HUES48 (cell line): ENCODE results near the gene DEXI.
"Not testable (repeated sequence)": the region's sequence is repeated elsewhere in the genome, so short reads cannot be mapped to it uniquely, and the experiment has no call there.

Source experiments
- H3K27ac ChIP-seq: one replicate; pipeline ENCODE4 v1.7.0; 2013; ENCODE audit warnings: low read depth, low read length, inconsistent platforms
- H3K27me3 ChIP-seq: 2 replicates; pipeline ENCODE4 v1.6.1; 2013; ENCODE audit warnings: mild to moderate bottlenecking, low read length; ENCODE audit not compliant: control insufficient read depth, insufficient read depth
- H3K36me3 ChIP-seq: 2 replicates; pipeline ENCODE4 v1.6.1; 2013; ENCODE audit warnings: low read length; ENCODE audit not compliant: control insufficient read depth, insufficient read depth
- H3K4me1 ChIP-seq: 2 replicates; pipeline ENCODE4 v1.6.1; 2013; ENCODE audit warnings: mild to moderate bottlenecking, low read length; ENCODE audit not compliant: control insufficient read depth, insufficient read depth
- H3K4me3 ChIP-seq: 2 replicates; pipeline ENCODE4 v1.5.1; 2013; ENCODE audit warnings: mild to moderate bottlenecking, low read depth, low read length
- H3K9ac ChIP-seq: 2 replicates; pipeline ENCODE4 v1.6.1; 2013; ENCODE audit warnings: mild to moderate bottlenecking, low read depth, low read length, moderate library complexity
- H3K9me3 ChIP-seq: 2 replicates; pipeline ENCODE4 v1.6.1; 2013; ENCODE audit warnings: low read length; ENCODE audit not compliant: control insufficient read depth, insufficient read depth

Gene DEXI

DNA sequence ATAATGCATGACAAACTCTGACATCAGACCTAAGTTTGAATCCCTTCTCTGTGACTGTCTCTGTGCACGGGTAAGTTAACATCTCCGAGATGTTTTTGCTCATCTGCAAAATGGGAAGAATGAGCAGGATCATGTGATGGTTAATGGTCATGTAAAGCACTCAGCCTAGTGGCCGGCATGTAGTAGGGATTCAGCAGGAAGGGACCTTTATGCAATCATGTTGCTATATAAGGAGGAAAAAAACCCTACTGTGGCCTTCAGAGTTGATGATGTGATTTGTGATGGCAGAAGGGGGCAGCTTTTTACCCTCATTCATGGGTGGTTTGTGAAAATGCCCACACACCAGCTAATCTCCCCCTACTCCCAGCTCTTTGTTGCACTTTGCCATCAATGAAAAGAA, 26.2 kb upstream of the DEXI start:
- H3K27ac ChIP-seq = no peak overlapping the region
- no peaks in the 10 kb centered on the region for H3K9me3 ChIP-seq
- peaks cover 22% of the 10 kb centered on the region for H3K36me3 ChIP-seq
- H3K27me3 ChIP-seq = no peaks in the 10 kb centered on the region
- no peak overlapping the region for H3K9ac ChIP-seq
- H3K4me3 ChIP-seq = no peak overlapping the region
- H3K4me1 ChIP-seq = peaks cover 7% of the 10 kb centered on the region; the same call in 1 of the 2 replicates

DNA sequence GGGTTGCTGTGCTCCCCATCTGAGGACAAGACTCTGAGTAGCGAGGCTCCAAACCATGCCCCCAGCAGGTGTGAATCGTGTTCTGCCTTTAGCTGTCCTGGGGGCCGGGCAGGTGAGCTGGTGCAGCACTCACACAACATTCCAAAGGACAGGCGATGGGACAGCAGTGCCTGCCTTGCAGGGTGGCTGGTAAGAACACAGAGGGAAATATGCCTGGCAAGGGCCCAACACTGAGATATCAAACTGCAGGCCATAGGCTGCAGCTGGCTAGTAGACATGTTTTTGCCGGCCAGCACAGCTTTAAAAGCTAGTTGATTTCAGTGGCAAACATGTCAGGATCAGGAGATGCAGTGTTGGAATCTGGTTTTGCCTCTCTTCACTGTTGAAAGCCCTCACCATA, 25.7 kb upstream of the DEXI start:
- Histone ChIP-seq H3K4me1 (peaks cover 7% of the 10 kb centered on the region; the same call in 1 of the 2 replicates), H3K27me3 (no peaks in the 10 kb centered on the region), H3K9me3 (no peaks in the 10 kb centered on the region), H3K4me3 (no peak overlapping the region), H3K9ac (no peak overlapping the region), H3K36me3 (peaks cover 23% of the 10 kb centered on the region), H3K27ac (no peak overlapping the region)

DNA sequence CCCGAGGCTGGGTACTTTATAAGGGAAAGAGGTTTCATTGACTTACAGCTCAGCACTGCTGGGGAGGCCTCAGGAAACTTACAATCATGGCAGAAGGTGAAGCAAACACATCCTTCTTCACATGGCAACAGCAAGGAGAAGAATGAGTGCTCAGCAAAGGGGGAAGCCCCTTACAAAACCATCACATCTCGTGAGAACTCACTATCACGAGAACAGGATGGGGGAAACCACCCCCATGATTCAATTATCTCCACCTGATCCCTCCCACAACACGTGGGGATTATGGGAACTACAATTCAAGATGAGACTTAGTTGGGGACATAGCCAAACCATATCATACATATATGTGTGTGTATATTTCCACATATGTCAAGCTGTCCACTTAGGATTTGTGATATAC, 24.3 kb upstream of the DEXI start:
- H3K27me3 ChIP-seq, H3K9ac ChIP-seq, H3K9me3 ChIP-seq, H3K4me3 ChIP-seq, H3K4me1 ChIP-seq, H3K27ac ChIP-seq: not testable (repeated sequence)
- H3K36me3 ChIP-seq = peaks cover 27% of the 10 kb centered on the region; the same call in 1 of the 2 replicates

DNA sequence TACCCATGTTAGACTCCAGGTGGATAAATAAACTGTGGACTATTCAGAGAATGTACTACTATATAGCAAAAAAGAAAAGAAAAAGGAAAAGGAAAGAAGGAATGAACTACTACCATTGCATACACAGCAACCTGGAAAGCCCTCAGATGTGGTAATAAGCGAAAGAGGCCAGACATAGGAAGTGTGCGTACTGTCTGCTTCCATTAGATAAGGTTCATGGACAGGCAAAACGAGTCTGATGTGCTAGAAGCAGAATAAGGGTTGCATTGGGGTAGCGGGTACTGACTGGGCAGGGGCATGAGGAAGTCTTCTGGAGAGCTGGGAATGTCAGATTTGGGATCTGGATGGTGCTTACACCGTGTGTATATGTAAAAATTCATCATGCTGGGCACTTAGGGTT, 23.9 kb upstream of the DEXI start:
- Histone ChIP-seq H3K4me3 (no peak overlapping the region), H3K27ac (no peak overlapping the region), H3K9me3 (no peaks in the 10 kb centered on the region), H3K27me3 (no peaks in the 10 kb centered on the region), H3K4me1 (peaks cover 3% of the 10 kb centered on the region; the same call in 1 of the 2 replicates), H3K9ac (no peak overlapping the region), H3K36me3 (peaks cover 27% of the 10 kb centered on the region; the same call in 1 of the 2 replicates)

DNA sequence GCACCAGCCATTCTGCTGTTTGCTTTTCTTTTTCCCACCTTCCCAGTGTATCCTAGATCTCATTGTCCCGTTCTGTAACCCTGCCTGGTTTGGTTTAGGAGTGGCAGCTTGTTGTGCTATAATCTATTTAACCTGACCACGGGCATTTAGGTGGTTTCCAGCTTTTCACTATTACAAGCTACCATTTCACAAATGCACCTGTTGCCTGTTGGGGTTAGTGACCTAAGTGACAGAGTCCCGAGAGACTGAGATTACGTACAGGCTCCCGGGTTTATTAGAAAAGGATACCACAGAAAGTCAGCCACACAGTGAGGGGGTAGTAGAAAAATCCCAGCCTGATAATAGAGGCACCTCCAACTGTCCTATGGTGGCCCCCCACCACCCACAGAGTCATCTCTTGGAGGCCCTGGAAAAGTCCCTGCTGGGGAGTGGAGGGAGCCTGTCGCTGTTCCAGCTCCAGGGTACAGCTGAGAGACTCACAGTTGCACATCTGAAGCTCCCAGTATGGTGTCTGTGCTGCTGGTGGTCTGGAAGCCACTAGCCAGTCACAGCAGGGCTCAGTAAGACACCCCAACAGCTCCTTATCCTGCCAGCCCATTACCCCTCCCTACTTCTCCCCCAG, 23.3 kb upstream of the DEXI start:
- Histone ChIP-seq H3K36me3 (peaks cover 27% of the 10 kb centered on the region; the same call in 1 of the 2 replicates), H3K9me3 (no peaks in the 10 kb centered on the region), H3K27ac (no peak overlapping the region), H3K4me1 (peaks cover 3% of the 10 kb centered on the region; the same call in 1 of the 2 replicates), H3K4me3 (no peak overlapping the region), H3K27me3 (no peaks in the 10 kb centered on the region), H3K9ac (no peak overlapping the region)

DNA sequence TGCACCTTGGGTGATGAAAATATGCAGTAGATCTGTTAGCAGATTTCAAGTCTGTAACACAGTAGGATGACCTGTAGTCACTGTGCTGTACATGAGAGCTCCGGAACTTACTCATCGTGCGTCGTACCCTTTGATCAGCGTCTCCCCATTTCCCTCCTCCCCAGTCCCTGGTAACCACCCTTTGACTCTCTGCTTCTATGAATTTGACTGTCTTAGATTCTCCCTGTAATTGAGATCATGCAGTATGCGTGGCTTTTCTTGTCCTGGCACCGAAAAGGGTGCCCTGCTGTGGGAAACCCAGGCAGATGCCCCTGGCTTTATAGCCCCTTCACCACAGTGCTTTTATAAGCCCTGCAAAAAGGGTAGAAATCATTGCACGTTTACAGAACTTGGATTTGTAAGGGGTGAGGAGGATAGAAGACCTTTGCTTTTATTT, 22.6 kb upstream of the DEXI start:
- no peak overlapping the region for H3K9ac ChIP-seq
- H3K27ac ChIP-seq = no peak overlapping the region
- H3K4me3 ChIP-seq = no peak overlapping the region
- peaks cover 22% of the 10 kb centered on the region; the same call in 1 of the 2 replicates for H3K36me3 ChIP-seq
- no peaks in the 10 kb centered on the region for H3K27me3 ChIP-seq
- peaks cover 3% of the 10 kb centered on the region; the same call in 1 of the 2 replicates for H3K4me1 ChIP-seq
- no peaks in the 10 kb centered on the region for H3K9me3 ChIP-seq

DNA sequence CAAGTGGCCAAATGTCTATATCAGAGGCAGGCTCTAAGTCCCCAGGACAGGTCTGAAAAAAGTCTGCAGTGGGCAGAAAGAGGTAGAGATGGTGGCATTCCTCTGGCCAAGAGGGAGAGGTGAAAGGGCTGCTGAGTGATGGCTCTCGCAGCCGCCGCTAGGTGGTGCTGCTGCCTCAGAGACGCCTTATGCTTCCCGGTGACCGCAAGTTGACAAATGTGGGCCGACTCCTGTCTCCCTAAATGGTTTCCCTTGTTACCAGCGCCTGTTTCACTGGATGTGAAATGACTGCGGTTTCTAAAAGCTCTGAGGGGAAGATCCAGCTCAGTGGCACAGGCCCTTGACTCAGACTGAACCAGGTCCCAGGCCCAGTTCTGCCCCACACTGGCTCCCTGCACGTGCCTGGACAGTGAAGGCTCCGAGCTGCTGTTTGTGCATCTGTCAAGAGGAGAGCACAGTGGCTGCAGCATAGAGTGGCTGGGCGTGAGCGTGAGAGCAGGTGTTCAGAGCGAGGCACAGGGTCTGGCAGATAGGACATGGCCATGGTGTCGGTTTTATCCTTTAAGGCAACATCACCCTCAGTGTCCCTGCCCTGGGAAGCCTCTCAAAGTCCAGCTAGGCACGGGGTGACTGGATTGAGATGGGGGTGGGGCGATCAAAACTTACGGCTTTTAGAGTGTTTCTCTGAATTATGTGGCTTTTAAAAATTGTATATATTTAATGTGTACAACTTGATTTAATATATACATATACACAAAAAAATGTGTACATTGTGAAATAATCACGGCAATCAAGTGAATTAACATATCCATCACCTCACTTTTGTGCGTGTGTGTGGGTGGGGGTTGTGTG, 22.0 kb upstream of the DEXI start:
- Histone ChIP-seq H3K9ac (no peak overlapping the region), H3K36me3 (peaks cover 18% of the 10 kb centered on the region; the same call in 1 of the 2 replicates), H3K4me1 (peaks cover 3% of the 10 kb centered on the region; the same call in 1 of the 2 replicates), H3K9me3 (no peaks in the 10 kb centered on the region), H3K4me3 (no peak overlapping the region), H3K27me3 (no peaks in the 10 kb centered on the region), H3K27ac (no peak overlapping the region)

DNA sequence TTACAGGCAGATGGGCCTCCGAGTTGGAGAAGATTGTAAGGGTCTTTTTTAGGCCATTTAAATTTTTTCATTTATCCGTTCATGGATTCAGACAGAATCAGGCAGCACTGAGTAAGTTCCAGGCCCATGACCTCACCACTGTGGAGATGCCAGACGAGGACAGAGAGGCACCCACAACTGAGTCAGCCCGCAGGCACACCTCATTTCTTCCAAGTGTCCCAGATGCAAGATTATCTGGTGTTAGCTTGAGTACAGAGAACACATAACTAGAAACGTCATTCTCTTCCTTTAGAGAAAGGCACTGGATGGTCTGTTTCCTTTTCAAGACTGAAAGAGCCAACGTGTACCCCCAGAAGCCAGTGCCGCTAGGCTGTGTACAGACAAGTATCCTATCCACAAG, 19.0 kb upstream of the DEXI start:
- H3K9ac ChIP-seq = no peak overlapping the region
- no peak overlapping the region for H3K4me3 ChIP-seq
- no peaks in the 10 kb centered on the region for H3K9me3 ChIP-seq
- peaks cover 18% of the 10 kb centered on the region; the same call in 1 of the 2 replicates for H3K36me3 ChIP-seq
- H3K4me1 ChIP-seq = peaks cover 3% of the 10 kb centered on the region; the same call in 1 of the 2 replicates
- H3K27me3 ChIP-seq = no peaks in the 10 kb centered on the region
- no peak overlapping the region for H3K27ac ChIP-seq

DNA sequence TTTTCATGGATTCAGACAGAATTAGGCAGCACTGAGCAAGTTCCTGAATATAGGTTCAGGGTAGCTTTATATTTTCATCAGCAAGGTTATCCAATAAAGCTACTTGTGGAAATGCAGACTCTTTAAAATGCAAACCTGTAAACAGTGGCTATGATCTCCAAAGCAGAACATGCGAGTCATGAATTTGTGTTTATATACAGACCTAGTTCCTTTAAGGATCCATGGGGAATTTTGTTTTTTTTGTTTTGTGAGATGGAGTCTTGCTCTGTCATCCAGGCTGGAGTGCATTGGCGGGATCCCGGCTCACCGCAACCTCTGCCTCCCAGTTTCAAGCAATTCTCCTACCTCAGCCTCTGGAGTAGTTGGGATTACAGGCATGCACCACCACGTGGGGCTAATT, 16.9 kb upstream of the DEXI start:
- Histone ChIP-seq H3K9ac (no peak overlapping the region), H3K27me3 (no peaks in the 10 kb centered on the region), H3K27ac (no peak overlapping the region), H3K4me3 (no peak overlapping the region), H3K36me3 (peaks cover 15% of the 10 kb centered on the region; the same call in 1 of the 2 replicates), H3K4me1 (peaks cover under 1% of the 10 kb centered on the region; the same call in 1 of the 2 replicates), H3K9me3 (no peaks in the 10 kb centered on the region)

DNA sequence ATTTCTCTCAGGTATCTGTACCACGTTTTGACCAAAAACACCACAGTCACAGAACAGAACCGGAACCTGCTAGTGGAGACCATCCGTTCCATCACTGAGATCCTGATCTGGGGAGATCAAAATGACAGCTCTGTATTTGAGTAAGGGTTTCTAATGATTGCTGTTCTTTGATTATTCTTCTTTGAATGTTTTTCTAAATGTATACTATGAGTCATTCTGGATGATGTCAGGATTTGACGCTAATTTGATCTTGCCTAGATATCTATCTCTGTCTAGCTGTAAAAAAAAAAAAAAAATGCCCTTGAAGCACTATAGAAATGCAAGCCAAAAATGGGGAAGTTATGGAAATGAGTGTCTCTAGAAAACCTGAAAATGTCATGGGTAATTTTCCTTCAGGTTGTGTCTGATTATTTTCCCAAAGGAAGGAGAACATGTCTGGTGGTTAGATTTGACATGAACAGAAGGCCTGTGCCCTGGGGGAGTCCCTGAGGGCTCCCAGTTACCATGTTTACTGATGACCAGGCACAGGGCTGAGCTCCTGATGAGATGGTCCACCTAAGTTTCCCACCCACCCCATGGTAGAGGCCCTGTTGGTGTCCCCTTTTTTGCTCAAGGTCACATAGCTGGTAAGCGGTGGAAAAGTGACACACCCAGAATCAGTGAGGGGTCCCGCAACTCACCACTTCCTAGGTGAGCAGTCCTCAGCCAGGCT, 15.7 kb upstream of the DEXI start:
- Histone ChIP-seq H3K27ac (no peak overlapping the region), H3K36me3 (peaks cover 6% of the 10 kb centered on the region; the same call in 1 of the 2 replicates), H3K4me3 (no peak overlapping the region), H3K9me3 (no peaks in the 10 kb centered on the region), H3K4me1 (no peaks in the 10 kb centered on the region), H3K27me3 (no peaks in the 10 kb centered on the region), H3K9ac (no peak overlapping the region)
